Transverse colon (tissue), 4 donors: ENCODE results near the gene MYO5B. TPM values are rescaled to one million over a fixed set of nuclear protein-coding genes. Genes with fewer than 3 reads are reported as not detected.
A peak's percentile ranks its signal among the peaks of the same experiment; 100 is the strongest.

ENCODE experiments used
- DNase-seq: peaks from one replicate; pipeline ENCODE4 v3.0.0-alpha.2; 2019
- H3K27ac ChIP-seq, 4 donors: fragments of 200-600 bp; sonication (generic); 2 replicates each; pipeline ENCODE4 v1.5.1; 2016 to 2018; ENCODE audit warnings: inconsistent platforms in 4 of 4
- H3K27me3 ChIP-seq: fragments of 200-600 bp; sonication (generic); 2 replicates; pipeline ENCODE4 v1.5.1; 2017; ENCODE audit warnings: inconsistent platforms
- H3K36me3 ChIP-seq, 4 donors: fragments of 200-600 bp; sonication (generic); 2 replicates each; pipeline ENCODE4 v1.5.1; 2017 to 2019; ENCODE audit warnings: inconsistent platforms in 4 of 4
- H3K4me1 ChIP-seq, 4 donors: fragments of 200-600 bp; sonication (generic); 2 replicates each; pipeline ENCODE4 v1.5.1; 2017 to 2020; ENCODE audit warnings: inconsistent platforms in 4 of 4
- H3K4me3 ChIP-seq, 4 donors: fragments of 200-600 bp; sonication (generic); 1 replicate in 1 of 4; 2 replicates in 3 of 4; pipeline versions ENCODE4 v1.5.1 to v1.6.1; 2017 to 2019; ENCODE audit warnings: inconsistent platforms in 4 of 4
- H3K9me3 ChIP-seq, 2 donors: fragments of 200-600 bp; sonication (generic); 2 replicates each; pipeline ENCODE4 v1.5.1; 2017 to 2019; ENCODE audit warnings: inconsistent platforms in 2 of 2
- EP300 ChIP-seq: sonication (generic); formaldehyde crosslinking; IDR thresholded peaks from one replicate; pipeline ENCODE4 v1.6.1; 2017; ENCODE audit warnings: antibody characterized with exemption, low read depth
- POLR2A ChIP-seq: fragments of 450-650 bp; IDR thresholded peaks from one replicate; pipeline ENCODE4 v1.6.1; 2016; ENCODE audit warnings: antibody characterized with exemption, mild to moderate bottlenecking, moderate library complexity
- POLR2AphosphoS5 ChIP-seq, 3 donors: sonication (generic); formaldehyde crosslinking; IDR thresholded peaks; one replicate each; pipeline ENCODE4 v1.6.1; 2016; ENCODE audit warnings: antibody characterized with exemption in 3 of 3
- WGBS, 2 donors: methylation state at CpG; one replicate each; pipeline ENCODE4 v1.1.5; 2018; ENCODE audit warnings: low coverage in 1 of 2; 5-methylcytosine and 5-hydroxymethylcytosine counted together
- in situ Hi-C, 4 donors: fragments of 200-750 bp; cut with MboI; loops; one replicate each; pipeline versions ENCODE4 v1.15.0 to v1.15.1; 2017; ENCODE audit warnings: low sequenced_read_pairs in 3 of 4, low pct_ligation_motif_present in 1 of 4, low pct_unique_long_range_greater_than_20kb in 1 of 4
- intact Hi-C: fragments of 100-400 bp; cut with DNase I; formaldehyde crosslinking; loops from one replicate; pipeline ENCODE4 v1.15.1; 2023; ENCODE audit warnings: low total_unique reads
- total RNA-seq, 4 donors: library from RNA; depleted of rRNA; stranded (reverse); fragments of >200 nt; gene quantifications; one replicate each; pipeline ENCODE4 v1.1.0, GENCODE V29; 2016
- TF ChIP-seq, protein P1 (sequence below), 5 experiments: fragments of 200-600 bp in 3 of 5; fragments of 450-650 bp in 2 of 5; sonication (generic) in 3 of 5; IDR thresholded peaks; 1 replicate in 2 of 5; 2 replicates in 3 of 5; pipeline ENCODE4 v1.5.1; 2016 to 2017; ENCODE audit warnings: antibody characterized with exemption in 5 of 5, inconsistent platforms in 3 of 5, mild to moderate bottlenecking in 2 of 5, moderate library complexity in 1 of 5

The MYO5B gene
- total RNA-seq, 4 donors from 2014 or later = 96.7 to 144 (median 114) TPM

- intact Hi-C loops (no loop called here), in situ Hi-C loops (no loop called here)
- no peak overlapping the region for H3K27ac ChIP-seq
- WGBS, 2 donors = 87 to 100% methylated on average over 2 to 3 of the region's 3 CpGs
- H3K36me3 ChIP-seq = no peaks in the 10 kb centered on the region
- H3K4me3 ChIP-seq = no peak overlapping the region
- no peaks in the 10 kb centered on the region for H3K27me3 ChIP-seq
- DNase-seq = no peak
- H3K9me3 ChIP-seq = no peaks in the 10 kb centered on the region
- peaks cover 0 to 22% (median 6%) of the 10 kb centered on the region in 4 donors for H3K4me1 ChIP-seq
- TF ChIP-seq, protein P1, sequence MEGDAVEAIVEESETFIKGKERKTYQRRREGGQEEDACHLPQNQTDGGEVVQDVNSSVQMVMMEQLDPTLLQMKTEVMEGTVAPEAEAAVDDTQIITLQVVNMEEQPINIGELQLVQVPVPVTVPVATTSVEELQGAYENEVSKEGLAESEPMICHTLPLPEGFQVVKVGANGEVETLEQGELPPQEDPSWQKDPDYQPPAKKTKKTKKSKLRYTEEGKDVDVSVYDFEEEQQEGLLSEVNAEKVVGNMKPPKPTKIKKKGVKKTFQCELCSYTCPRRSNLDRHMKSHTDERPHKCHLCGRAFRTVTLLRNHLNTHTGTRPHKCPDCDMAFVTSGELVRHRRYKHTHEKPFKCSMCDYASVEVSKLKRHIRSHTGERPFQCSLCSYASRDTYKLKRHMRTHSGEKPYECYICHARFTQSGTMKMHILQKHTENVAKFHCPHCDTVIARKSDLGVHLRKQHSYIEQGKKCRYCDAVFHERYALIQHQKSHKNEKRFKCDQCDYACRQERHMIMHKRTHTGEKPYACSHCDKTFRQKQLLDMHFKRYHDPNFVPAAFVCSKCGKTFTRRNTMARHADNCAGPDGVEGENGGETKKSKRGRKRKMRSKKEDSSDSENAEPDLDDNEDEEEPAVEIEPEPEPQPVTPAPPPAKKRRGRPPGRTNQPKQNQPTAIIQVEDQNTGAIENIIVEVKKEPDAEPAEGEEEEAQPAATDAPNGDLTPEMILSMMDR (IDR thresholded peaks at IDR 0.05) = no peak
- TF ChIP-seq POLR2A (no peak), EP300 (no peak), POLR2AphosphoS5 (IDR thresholded peaks at IDR 0.05) (no peak)
These were observed 129.9 kb downstream of the MYO5B start for GRCh38 chr18:50065039-50065438.

DNA sequence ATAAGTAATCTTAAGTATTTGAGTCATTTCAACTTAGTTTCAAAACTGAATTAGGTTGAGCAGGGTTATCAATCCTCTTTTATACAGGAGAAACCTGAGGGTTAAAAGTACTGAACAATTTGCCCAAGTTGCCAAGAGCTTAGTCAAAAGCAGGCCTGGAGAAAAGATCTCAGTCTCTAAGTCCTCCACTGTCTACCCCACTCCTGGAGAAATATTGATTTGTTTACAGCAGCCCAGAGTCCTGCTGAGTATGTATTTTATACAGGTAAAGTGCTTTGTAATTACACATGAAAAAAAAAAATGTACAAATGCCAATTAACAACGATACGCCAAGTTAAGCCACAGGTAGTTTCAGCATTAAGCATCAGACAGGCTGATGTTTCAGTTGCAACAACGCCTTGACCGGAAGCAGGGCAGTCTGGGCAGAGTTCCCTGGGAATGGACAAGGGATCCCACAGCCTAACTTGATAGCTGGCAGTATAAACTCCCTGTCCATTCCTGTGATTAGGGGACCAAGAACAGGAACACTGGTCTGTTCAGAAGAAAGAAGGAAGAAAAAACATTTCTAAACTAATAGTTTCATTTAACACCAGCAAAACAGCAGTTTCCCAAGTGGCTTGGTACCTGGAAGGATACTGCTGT is 132.9 kb downstream of the MYO5B start:
- intact Hi-C loops = no loop called here
- Histone ChIP-seq H3K4me1 (peaks cover 0 to 40% (median 9%) of the 10 kb centered on the region in 4 donors), H3K27ac (no peak overlapping the region), H3K4me3 (no peak overlapping the region), H3K9me3 (no peaks in the 10 kb centered on the region), H3K27me3 (no peaks in the 10 kb centered on the region), H3K36me3 (no peaks in the 10 kb centered on the region)
- 80 to 89% methylated on average over 4 of the region's 4 CpGs for WGBS, 2 donors
- TF ChIP-seq POLR2A (no peak), POLR2AphosphoS5 (IDR thresholded peaks at IDR 0.05) (no peak), EP300 (no peak)
- TF ChIP-seq, protein P1 (IDR thresholded peaks at IDR 0.05) = no peak
- in situ Hi-C loops = no loop called here
- DNase-seq = no peak

GRCh38 chr18:50060822-50061221 is 134.1 kb downstream of the MYO5B start:
- Histone ChIP-seq H3K9me3 (no peaks in the 10 kb centered on the region), H3K4me3 (no peak overlapping the region), H3K4me1 (peaks cover 0 to 40% (median 9%) of the 10 kb centered on the region in 4 donors), H3K36me3 (no peaks in the 10 kb centered on the region), H3K27ac (no peak overlapping the region), H3K27me3 (no peaks in the 10 kb centered on the region)
- intact Hi-C loops (no loop called here), in situ Hi-C loops (no loop called here)
- TF ChIP-seq POLR2AphosphoS5 (IDR thresholded peaks at IDR 0.05) (no peak), EP300 (no peak), POLR2A (no peak)
- TF ChIP-seq, protein P1 (IDR thresholded peaks at IDR 0.05) = no peak
- no peak for DNase-seq
- 40 to 54% methylated on average over 1 to 2 of the region's 2 CpGs for WGBS, 2 donors

DNA sequence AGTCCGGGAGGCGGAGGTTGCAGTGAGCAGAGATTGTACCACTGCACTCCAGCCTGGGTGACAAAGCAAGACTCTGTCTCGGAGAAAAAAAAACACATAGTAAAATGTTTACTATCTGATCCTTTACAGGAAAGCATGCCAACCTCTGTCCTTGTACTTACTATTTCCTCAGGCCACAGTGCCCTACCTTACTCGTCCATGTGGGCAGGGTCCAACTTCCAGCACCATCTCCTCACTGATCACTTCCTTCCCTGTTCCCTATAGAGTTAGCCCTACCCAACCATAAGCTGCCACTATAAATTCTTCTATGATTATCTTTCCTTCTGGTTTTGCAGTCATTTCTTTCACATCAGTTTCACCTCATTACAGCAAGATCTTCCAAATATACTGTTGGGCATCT is 136.2 kb downstream of the MYO5B start:
- no peaks in the 10 kb centered on the region for H3K27me3 ChIP-seq
- intact Hi-C loops (no loop called here), in situ Hi-C loops (no loop called here)
- H3K36me3 ChIP-seq = no peaks in the 10 kb centered on the region
- H3K9me3 ChIP-seq = no peaks in the 10 kb centered on the region
- peak overlapping the region in 3 of 4 donors; percentile 32 to 58 (median 43) for H3K27ac ChIP-seq
- TF ChIP-seq POLR2AphosphoS5 (IDR thresholded peaks at IDR 0.05) = no peak
- TF ChIP-seq, protein P1 (IDR thresholded peaks at IDR 0.05) = peak in 1 of 5 experiments; percentile 14
- TF ChIP-seq POLR2A = no peak
- no peak for TF ChIP-seq EP300
- H3K4me3 ChIP-seq = no peak overlapping the region
- DNase-seq = peak; percentile 68
- H3K4me1 ChIP-seq = peaks cover 0 to 33% (median 5%) of the 10 kb centered on the region in 4 donors
- 54 to 68% methylated on average over 4 of the region's 4 CpGs for WGBS, 2 donors
